ENCODE results near the gene PHLDA3.

Gene PHLDA3

DNA sequence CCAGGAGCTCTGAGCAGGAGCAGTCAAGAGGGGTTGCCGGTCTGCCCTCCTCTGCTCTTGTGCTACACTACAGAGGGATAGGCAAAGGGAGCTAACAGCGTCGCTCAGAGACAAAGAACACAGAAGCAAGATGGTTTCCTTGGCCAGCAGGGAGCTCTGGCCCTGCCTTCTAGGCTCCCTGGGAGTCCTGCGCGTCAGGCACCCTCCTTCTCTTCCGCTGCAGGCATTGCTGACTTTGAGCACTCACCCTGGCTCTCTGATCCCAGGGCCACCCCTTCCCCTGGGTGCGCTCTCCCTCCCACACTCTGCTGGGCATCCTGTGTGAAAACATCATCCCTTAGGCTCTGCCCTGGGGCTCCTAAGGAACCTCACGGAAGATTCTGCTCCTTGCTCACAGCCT lies 47.9 kb downstream of the PHLDA3 start:
- DNase-seq, result no peak
- no peaks in the 10 kb centered on the region for H3K9me3 ChIP-seq
- no peak overlapping the region for H3K4me3 ChIP-seq (ENCODE audit: low read depth, low read length)
- no peak for TF ChIP-seq CTCF (IDR thresholded peaks at IDR 0.05; ENCODE audit: low read depth, low read length)
- H3K27me3 ChIP-seq, result no peaks in the 10 kb centered on the region
- H3K36me3 ChIP-seq, result no peaks in the 10 kb centered on the region
- H3K4me1 ChIP-seq, result no peaks in the 10 kb centered on the region; the same call in 1 of the 2 replicates

DNA sequence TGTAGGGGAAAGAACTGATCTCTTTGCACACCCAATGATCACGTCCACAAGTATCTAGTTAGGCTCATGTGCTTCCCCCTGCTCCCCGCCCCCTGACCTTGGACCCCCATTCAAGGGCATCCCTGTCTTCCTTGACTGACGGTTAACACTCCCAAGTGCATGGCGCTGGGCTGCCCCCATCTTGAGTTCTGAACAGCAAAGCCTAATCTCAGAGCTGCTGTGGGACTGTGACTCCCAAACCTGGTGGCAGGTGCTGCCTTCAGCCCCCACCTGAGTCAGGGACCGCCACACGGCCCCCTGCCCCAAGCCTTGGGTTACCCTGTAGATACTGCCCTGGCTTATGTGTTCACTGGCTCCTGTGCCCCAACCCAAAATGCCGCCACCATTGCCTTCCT lies 48.4 kb downstream of the PHLDA3 start:
- Histone ChIP-seq H3K27me3 (no peaks in the 10 kb centered on the region), H3K4me3 (ENCODE audit: low read depth, low read length) (no peak overlapping the region), H3K4me1 (no peaks in the 10 kb centered on the region; the same call in 1 of the 2 replicates), H3K9me3 (no peaks in the 10 kb centered on the region), H3K36me3 (no peaks in the 10 kb centered on the region)
- no peak for DNase-seq
- TF ChIP-seq CTCF (IDR thresholded peaks at IDR 0.05; ENCODE audit: low read depth, low read length), result no peak

DNA sequence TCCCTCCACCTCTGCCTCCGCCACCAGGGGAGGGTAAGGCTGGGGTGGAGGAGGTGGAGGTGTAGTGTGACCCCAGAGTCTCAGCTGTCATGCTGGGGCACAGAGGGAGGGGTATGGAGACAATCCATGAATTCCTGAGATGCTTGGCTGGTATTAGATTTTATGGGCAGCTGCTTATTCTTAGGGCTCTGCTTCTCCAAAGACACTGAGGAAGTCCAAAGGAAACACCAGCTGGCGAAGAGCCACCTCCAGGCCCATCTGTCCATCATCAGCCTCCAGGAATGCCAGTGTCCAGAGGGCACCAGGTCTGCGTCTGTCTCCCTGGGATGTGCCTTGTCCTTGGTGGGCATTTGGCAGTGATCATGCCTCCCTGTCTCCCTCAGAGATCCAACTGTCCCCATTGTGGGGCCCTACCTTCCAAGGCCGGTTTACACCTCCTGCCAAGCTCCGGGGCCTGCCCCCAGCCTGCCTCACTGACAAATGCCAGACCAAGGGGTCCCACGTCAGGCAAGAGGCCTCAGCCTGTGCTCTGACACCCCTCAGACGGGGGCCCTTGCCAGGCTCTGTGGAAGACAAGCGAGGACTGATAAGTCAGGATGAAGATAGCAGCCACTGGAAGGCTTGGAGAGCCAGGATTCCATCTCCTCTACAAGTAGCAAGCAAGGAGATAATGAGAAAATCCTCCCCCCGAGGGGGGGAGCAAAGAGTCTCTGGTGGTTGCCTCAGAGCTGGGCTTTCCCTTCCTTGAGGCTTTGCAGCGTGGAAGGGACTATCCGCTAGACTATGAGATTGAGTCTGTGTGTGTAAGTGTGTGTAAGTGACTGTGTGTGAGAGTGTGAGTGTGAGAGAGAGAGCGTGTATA lies 49.0 kb downstream of the PHLDA3 start:
- Histone ChIP-seq H3K36me3 (no peaks in the 10 kb centered on the region), H3K4me3 (ENCODE audit: low read depth, low read length) (no peak overlapping the region), H3K27me3 (no peaks in the 10 kb centered on the region), H3K4me1 (no peaks in the 10 kb centered on the region; the same call in 1 of the 2 replicates), H3K9me3 (no peaks in the 10 kb centered on the region)
- no peak for TF ChIP-seq CTCF (IDR thresholded peaks at IDR 0.05; ENCODE audit: low read depth, low read length)
- no peak for DNase-seq

DNA sequence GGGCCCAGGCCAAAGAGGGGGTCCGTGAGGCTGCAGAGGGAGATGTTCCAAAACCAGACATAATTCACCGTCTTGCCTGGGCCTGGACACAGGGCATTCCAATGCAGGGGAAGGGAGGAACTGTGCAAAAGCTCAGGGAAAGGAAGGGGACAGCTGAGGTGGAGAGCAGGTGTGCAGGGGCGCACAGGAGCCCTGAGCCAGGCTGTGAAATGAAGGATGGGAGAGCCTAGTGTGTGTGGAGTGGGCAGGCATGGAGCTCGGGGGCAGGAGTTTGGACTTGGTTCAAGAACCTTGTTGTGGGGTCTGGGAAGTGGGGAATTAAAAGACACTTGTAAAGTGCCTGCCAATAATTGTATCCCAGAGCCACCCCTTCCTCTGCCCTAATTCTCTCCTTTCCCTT lies 49.7 kb downstream of the PHLDA3 start:
- Histone ChIP-seq H3K4me3 (ENCODE audit: low read depth, low read length) (no peak overlapping the region), H3K27me3 (no peaks in the 10 kb centered on the region), H3K9me3 (no peaks in the 10 kb centered on the region), H3K36me3 (no peaks in the 10 kb centered on the region), H3K4me1 (no peaks in the 10 kb centered on the region; the same call in 1 of the 2 replicates)
- TF ChIP-seq CTCF (IDR thresholded peaks at IDR 0.05; ENCODE audit: low read depth, low read length), result no peak
- no peak for DNase-seq

DNA sequence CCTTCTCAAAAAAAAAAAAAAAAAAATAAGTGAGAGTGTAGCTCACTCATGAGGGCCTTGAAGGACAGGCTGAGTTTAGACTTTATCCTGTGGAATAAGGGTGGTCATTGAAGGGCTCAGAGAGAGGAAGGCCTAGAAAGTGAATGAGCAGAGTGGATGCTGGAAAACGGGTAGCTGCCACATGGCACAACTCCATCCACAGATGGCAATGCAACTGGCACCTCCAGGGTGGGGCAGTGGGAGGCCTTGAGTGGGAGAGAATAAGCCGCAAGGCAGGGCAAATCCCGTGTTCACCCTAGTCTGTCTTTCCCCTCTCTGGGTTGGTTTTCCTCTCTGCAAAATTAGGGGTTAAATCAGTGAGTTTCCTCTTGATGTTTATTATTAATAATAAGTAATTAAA lies 50.5 kb downstream of the PHLDA3 start:
- TF ChIP-seq CTCF (IDR thresholded peaks at IDR 0.05; ENCODE audit: low read depth, low read length), result no peak
- Histone ChIP-seq H3K27me3 (no peaks in the 10 kb centered on the region), H3K36me3 (no peaks in the 10 kb centered on the region)

More for the DNA sequence above, 50.5 kb downstream of the PHLDA3 start:
- H3K4me1 ChIP-seq, result no peaks in the 10 kb centered on the region; the same call in 1 of the 2 replicates
- no peaks in the 10 kb centered on the region for H3K9me3 ChIP-seq
- H3K4me3 ChIP-seq (ENCODE audit: low read depth, low read length), result no peak overlapping the region
- no peak for DNase-seq

Data from BE2C (cell line).